C4-2B (cell line): Measurements from ENCODE around the gene TBC1D26.
"Not testable (repeated sequence)": the region's sequence is repeated elsewhere in the genome, so short reads cannot be mapped to it uniquely, and the experiment has no call there.

Experiments
- ZFX ChIP-seq: fragments of 450-650 bp; IDR thresholded peaks from 2 replicates; pipeline ENCODE4 v1.6.1; 2017
- TF ChIP-seq, protein P1 (sequence below): fragments of 450-650 bp; conservative IDR thresholded peaks from 2 replicates; pipeline ENCODE4 v1.5.1; 2017; ENCODE audit warnings: mild to moderate bottlenecking

DNA sequence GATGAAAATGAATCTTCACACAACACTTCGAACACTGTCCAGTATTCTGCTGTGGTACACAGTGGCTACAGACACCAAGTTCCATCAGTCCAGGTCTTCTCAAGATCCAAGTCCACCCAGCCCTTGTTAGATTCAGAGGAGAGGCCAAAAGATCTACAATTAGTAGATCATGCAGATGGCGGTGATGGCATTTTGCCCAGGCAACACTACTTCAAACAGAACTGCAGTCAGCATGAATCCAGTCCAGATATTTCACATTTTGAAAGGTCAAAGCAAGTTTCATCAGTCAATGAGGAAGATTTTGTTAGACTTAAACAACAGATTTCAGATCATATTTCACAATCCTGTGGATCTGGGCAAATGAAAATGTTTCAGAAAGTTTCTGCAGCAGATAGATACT, 52.3 kb downstream of the TBC1D26 start:
- TF ChIP-seq, protein P1, sequence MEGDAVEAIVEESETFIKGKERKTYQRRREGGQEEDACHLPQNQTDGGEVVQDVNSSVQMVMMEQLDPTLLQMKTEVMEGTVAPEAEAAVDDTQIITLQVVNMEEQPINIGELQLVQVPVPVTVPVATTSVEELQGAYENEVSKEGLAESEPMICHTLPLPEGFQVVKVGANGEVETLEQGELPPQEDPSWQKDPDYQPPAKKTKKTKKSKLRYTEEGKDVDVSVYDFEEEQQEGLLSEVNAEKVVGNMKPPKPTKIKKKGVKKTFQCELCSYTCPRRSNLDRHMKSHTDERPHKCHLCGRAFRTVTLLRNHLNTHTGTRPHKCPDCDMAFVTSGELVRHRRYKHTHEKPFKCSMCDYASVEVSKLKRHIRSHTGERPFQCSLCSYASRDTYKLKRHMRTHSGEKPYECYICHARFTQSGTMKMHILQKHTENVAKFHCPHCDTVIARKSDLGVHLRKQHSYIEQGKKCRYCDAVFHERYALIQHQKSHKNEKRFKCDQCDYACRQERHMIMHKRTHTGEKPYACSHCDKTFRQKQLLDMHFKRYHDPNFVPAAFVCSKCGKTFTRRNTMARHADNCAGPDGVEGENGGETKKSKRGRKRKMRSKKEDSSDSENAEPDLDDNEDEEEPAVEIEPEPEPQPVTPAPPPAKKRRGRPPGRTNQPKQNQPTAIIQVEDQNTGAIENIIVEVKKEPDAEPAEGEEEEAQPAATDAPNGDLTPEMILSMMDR = not testable (repeated sequence)
- not testable (repeated sequence) for TF ChIP-seq ZFX
